ENCODE data around the gene UBQLN2.

- TF ChIP-seq POLR2AphosphoS5 (IDR thresholded peaks at IDR 0.05; ENCODE audit: low read depth, low read length): no peak
- no peak for TF ChIP-seq POLR2A (IDR thresholded peaks at IDR 0.05; ENCODE audit: low read depth, low read length)
- TF ChIP-seq TAF1 (IDR thresholded peaks at IDR 0.05; ENCODE audit: borderline replicate concordance, low read depth, low read length): no peak
Measured at GRCh38 chrX:56554870-56555269, 8.6 kb upstream of the UBQLN2 start.

Measured in GM12892 (cell line).